Measurements from ENCODE around the gene GSTM3. TPM values are rescaled to one million over a fixed set of nuclear protein-coding genes. Genes with fewer than 3 reads are reported as not detected.
"Not testable (repeated sequence)": the region's sequence is repeated elsewhere in the genome, so short reads cannot be mapped to it uniquely, and the experiment has no call there.

GSTM3 gene
- total RNA-seq, 1 donor = 96.0 TPM

GRCh38 chr1:109756848-109757521 lies 16.1 kb upstream of the GSTM3 start:
- TF ChIP-seq, protein P1, sequence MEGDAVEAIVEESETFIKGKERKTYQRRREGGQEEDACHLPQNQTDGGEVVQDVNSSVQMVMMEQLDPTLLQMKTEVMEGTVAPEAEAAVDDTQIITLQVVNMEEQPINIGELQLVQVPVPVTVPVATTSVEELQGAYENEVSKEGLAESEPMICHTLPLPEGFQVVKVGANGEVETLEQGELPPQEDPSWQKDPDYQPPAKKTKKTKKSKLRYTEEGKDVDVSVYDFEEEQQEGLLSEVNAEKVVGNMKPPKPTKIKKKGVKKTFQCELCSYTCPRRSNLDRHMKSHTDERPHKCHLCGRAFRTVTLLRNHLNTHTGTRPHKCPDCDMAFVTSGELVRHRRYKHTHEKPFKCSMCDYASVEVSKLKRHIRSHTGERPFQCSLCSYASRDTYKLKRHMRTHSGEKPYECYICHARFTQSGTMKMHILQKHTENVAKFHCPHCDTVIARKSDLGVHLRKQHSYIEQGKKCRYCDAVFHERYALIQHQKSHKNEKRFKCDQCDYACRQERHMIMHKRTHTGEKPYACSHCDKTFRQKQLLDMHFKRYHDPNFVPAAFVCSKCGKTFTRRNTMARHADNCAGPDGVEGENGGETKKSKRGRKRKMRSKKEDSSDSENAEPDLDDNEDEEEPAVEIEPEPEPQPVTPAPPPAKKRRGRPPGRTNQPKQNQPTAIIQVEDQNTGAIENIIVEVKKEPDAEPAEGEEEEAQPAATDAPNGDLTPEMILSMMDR (IDR thresholded peaks at IDR 0.05; ENCODE audit: insufficient read depth, low read length) = no peak
- DNase-seq (ENCODE audit: low read depth) = no peak
- H3K4me3 ChIP-seq (ENCODE audit: low read depth, low read length) = no peak overlapping the region

DNA sequence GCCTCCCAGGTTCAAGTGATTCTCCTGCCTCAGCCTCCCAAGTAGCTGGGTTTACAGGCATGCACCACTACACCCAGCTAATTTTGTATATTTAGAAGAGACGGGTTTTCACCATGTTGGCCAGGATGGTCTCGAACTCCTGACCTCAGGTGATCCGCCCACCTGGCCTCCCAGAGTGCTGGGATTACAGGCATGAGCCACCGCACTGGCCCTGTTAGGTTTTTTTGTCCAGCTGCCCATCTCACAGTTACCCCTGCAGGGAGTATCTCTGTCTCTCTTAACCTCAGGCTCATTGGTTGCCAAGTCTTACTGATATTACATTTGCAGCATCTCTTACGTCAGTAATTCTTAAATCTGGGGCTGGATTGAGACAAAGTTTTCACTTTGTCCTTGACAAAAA lies 15.5 kb upstream of the GSTM3 start:
- not testable (repeated sequence) for H3K4me3 ChIP-seq (ENCODE audit: low read depth, low read length); DNase-seq (ENCODE audit: low read depth)

GRCh38 chr1:109754738-109755137 lies 13.9 kb upstream of the GSTM3 start:
- no peak overlapping the region for H3K4me3 ChIP-seq (ENCODE audit: low read depth, low read length)
- TF ChIP-seq, protein P1 (IDR thresholded peaks at IDR 0.05; ENCODE audit: insufficient read depth, low read length) = no peak
- DNase-seq (ENCODE audit: low read depth) = no peak

DNA sequence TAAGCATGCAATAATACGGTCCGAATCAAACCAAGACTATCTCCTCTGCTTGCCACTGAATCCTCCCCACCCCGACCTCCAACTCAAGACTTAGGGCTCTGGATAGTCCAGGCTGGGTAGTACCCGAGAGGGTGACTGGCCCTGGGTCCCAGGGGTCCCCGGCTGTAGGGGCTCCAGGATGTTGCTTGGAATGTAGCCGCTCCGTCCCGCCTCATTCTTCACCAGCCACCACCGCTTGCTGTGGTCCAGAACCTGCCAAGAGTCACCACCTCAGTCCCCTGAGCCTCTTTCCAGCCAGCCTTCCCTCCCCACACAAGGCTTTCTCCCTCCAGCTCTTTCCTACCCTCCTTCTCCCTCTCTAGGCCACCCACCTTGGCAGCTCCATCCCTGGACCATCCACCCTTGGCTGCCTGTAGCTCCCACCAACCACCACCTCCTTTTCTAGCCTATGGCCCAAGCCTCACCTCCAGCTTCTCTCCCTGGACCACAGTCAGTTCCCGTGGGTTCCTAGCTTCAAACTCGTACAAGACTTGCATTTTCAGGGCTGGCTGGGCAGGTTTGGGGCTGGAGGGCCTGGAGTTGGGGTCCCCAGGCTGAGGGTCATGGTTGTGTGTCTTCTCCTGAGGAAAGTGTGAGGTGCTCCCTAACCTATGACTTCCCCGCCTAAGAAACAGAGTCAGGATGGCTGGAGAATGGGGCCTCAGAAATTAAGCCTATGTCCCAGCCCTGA lies 10.9 kb upstream of the GSTM3 start:
- no peak for DNase-seq (ENCODE audit: low read depth)
- TF ChIP-seq, protein P1 (IDR thresholded peaks at IDR 0.05; ENCODE audit: insufficient read depth, low read length) = no peak
- H3K4me3 ChIP-seq (ENCODE audit: low read depth, low read length) = no peak overlapping the region

DNA sequence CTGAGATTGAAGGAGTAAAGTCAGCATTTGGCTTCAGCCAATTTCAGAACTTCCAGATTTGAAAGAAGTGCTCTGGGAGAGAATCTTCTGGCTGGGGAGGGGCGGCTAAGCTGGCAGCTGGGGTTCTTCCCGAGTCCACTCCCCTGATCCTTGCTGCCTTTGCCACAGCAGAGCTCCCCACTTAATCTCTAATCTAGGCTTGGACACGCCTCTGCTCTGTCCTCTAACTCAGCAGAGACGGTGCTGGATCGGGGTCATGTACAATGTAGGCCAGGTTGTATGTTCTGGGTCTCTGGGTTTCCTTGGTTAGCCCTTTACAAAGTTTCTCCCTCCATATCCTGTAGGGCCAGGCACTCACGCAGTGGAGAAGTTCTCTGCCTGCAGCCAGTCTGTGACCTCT lies 10.1 kb upstream of the GSTM3 start:
- no peak overlapping the region for H3K4me3 ChIP-seq (ENCODE audit: low read depth, low read length)
- TF ChIP-seq, protein P1 (IDR thresholded peaks at IDR 0.05; ENCODE audit: insufficient read depth, low read length) = no peak
- no peak for DNase-seq (ENCODE audit: low read depth)

GRCh38 chr1:109750241-109750882 lies 9.5 kb upstream of the GSTM3 start:
- DNase-seq (ENCODE audit: low read depth) = no peak
- TF ChIP-seq, protein P1 (IDR thresholded peaks at IDR 0.05; ENCODE audit: insufficient read depth, low read length) = no peak
- no peak overlapping the region for H3K4me3 ChIP-seq (ENCODE audit: low read depth, low read length)

DNA sequence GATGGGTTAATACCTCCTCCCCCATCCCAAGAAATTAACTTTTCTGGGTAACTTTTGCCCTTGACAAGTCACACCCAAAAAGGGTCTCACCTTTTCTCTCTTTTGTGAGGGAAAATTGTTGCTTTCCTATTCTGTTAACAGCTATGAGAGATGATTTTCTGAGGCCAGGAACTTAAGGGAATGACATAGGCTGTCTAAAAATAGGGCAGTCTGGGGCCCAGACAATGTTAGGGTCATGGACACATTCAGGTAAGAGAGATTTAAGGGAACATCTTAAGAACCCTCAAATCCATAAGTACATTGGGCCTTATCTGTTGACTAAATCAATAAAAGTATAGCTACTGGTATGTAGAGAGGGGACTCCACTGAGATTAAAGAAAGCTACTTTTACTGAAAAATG lies 8.4 kb upstream of the GSTM3 start:
- DNase-seq (ENCODE audit: low read depth) = no peak
- TF ChIP-seq, protein P1 (IDR thresholded peaks at IDR 0.05; ENCODE audit: insufficient read depth, low read length) = no peak
- no peak overlapping the region for H3K4me3 ChIP-seq (ENCODE audit: low read depth, low read length)

GRCh38 chr1:109748311-109748710 lies 7.5 kb upstream of the GSTM3 start:
- not testable (repeated sequence) for H3K4me3 ChIP-seq (ENCODE audit: low read depth, low read length); DNase-seq (ENCODE audit: low read depth)

All from fibroblast of the aortic adventitia (primary cell).